Activated CD4-positive, alpha-beta memory T cell treated with anti-CD3 and anti-CD28 coated beads, Interleukin-2, amount 10 ng/mL, durations not matched to agents 7 days and 5 days (primary cell): ENCODE data around the gene SLC26A2. TPM values are rescaled to one million over a fixed set of nuclear protein-coding genes. Genes with fewer than 3 reads are reported as not detected.

Source experiments
- CTCF ChIA-PET: fragments of 350-600 bp; sonication (Branson Sonifier 250); formaldehyde crosslinking; loops from one replicate; lab custom pipeline; 2021; ENCODE audit warnings: antibody characterized with exemption, inconsistent platforms; lab: Charles Lee
- POLR2A ChIA-PET: fragments of 350-600 bp; sonication (Branson Sonifier 250); formaldehyde crosslinking; loops from one replicate; lab custom pipeline; 2021; ENCODE audit warnings: antibody characterized with exemption; lab: Charles Lee
- DNase-seq: peaks from one replicate; pipeline ENCODE4 v3.0.0-alpha.2; 2020
- H3K27ac Mint-ChIP-seq: one replicate; pipeline ENCODE4 v1.8.0; 2021; ENCODE audit warnings: mild to moderate bottlenecking, mixed read lengths
- H3K27me3 Mint-ChIP-seq: one replicate; pipeline ENCODE4 v1.8.0; 2021; ENCODE audit warnings: mixed read lengths
- H3K36me3 Mint-ChIP-seq: one replicate; pipeline ENCODE4 v1.8.0; 2021; ENCODE audit warnings: low read depth, mixed read lengths
- H3K4me1 Mint-ChIP-seq: one replicate; pipeline ENCODE4 v1.8.0; 2021; ENCODE audit warnings: mixed read lengths
- H3K4me3 Mint-ChIP-seq: one replicate; pipeline ENCODE4 v1.8.0; 2021; ENCODE audit warnings: mild to moderate bottlenecking, mixed read lengths
- H3K9me3 Mint-ChIP-seq: one replicate; pipeline ENCODE4 v1.8.0; 2021; ENCODE audit warnings: mixed read lengths
- total RNA-seq, 2 experiments: library from RNA; stranded (reverse); gene quantifications; one replicate each; pipeline ENCODE4 v1.2.3, GENCODE V29; 2021

SLC26A2 gene
- total RNA-seq, 2 experiments from 2014 or later = 8.3 to 8.4 TPM

GRCh38 chr5:149930043-149930748 lies 30.4 kb upstream of the SLC26A2 start:
- Mint-ChIP-seq H3K27me3 (peaks cover 29% of the 10 kb centered on the region), H3K36me3 (no peaks in the 10 kb centered on the region), H3K9me3 (no peaks in the 10 kb centered on the region), H3K4me3 (no peak overlapping the region), H3K27ac (no peak overlapping the region), H3K4me1 (peaks cover 3% of the 10 kb centered on the region)
- POLR2A ChIA-PET = no interaction called here
- CTCF ChIA-PET = no interaction called here
- DNase-seq = no peak

- Mint-ChIP-seq H3K27me3 (peaks cover 34% of the 10 kb centered on the region), H3K36me3 (no peaks in the 10 kb centered on the region), H3K4me1 (peaks cover 3% of the 10 kb centered on the region), H3K9me3 (no peaks in the 10 kb centered on the region), H3K4me3 (no peak overlapping the region), H3K27ac (no peak overlapping the region)
- ChIA-PET CTCF (no interaction called here), POLR2A (no interaction called here)
- no peak for DNase-seq
These were observed 29.6 kb upstream of the SLC26A2 start for GRCh38 chr5:149930749-149931574.

- Mint-ChIP-seq H3K4me1 (peaks cover 4% of the 10 kb centered on the region), H3K27ac (no peak overlapping the region), H3K36me3 (no peaks in the 10 kb centered on the region), H3K9me3 (no peaks in the 10 kb centered on the region), H3K27me3 (peaks cover 37% of the 10 kb centered on the region), H3K4me3 (no peak overlapping the region)
- ChIA-PET CTCF (no interaction called here), POLR2A (no interaction called here)
- no peak for DNase-seq
These were observed 28.5 kb upstream of the SLC26A2 start for GRCh38 chr5:149931992-149932436.

- H3K36me3 Mint-ChIP-seq = no peaks in the 10 kb centered on the region
- no peaks in the 10 kb centered on the region for H3K9me3 Mint-ChIP-seq
- H3K4me3 Mint-ChIP-seq = no peak overlapping the region
- POLR2A ChIA-PET = no interaction called here
- CTCF ChIA-PET = no interaction called here
- DNase-seq = no peak
- peaks cover 38% of the 10 kb centered on the region for H3K27me3 Mint-ChIP-seq
- peaks cover 5% of the 10 kb centered on the region for H3K4me1 Mint-ChIP-seq
- H3K27ac Mint-ChIP-seq = no peak overlapping the region
These were observed 27.9 kb upstream of the SLC26A2 start for GRCh38 chr5:149932445-149933350.

GRCh38 chr5:149935431-149935901 lies 25.1 kb upstream of the SLC26A2 start:
- H3K36me3 Mint-ChIP-seq = no peaks in the 10 kb centered on the region
- no peak overlapping the region for H3K27ac Mint-ChIP-seq
- CTCF ChIA-PET = interaction anchor here (1.1 to 1.8 kb wide), 3 partner anchors 17 to 268 kb away, joined by 3 to 4 read pairs (median 3); no protein-coding TSS in a partner anchor
- no peak overlapping the region for H3K4me3 Mint-ChIP-seq
- no peaks in the 10 kb centered on the region for H3K9me3 Mint-ChIP-seq
- POLR2A ChIA-PET = interaction anchor here (1.3 kb wide), 1 partner anchor 25 kb away, joined by 4 read pairs; no protein-coding TSS in a partner anchor
- peaks cover 31% of the 10 kb centered on the region for H3K27me3 Mint-ChIP-seq
- H3K4me1 Mint-ChIP-seq = peaks cover 17% of the 10 kb centered on the region
- DNase-seq = no peak

- POLR2A ChIA-PET = interaction anchor here (1.3 kb wide), 1 partner anchor 24 kb away, joined by 4 read pairs; no protein-coding TSS in a partner anchor
- no peaks in the 10 kb centered on the region for H3K36me3 Mint-ChIP-seq
- H3K27ac Mint-ChIP-seq = no peak overlapping the region
- peaks cover 26% of the 10 kb centered on the region for H3K27me3 Mint-ChIP-seq
- no peaks in the 10 kb centered on the region for H3K9me3 Mint-ChIP-seq
- H3K4me3 Mint-ChIP-seq = no peak overlapping the region
- DNase-seq = no peak
- CTCF ChIA-PET = interaction anchor here (1.1 to 1.8 kb wide), 3 partner anchors 16 to 269 kb away, joined by 3 to 4 read pairs (median 3); no protein-coding TSS in a partner anchor
- peaks cover 14% of the 10 kb centered on the region for H3K4me1 Mint-ChIP-seq
These were observed 24.4 kb upstream of the SLC26A2 start for GRCh38 chr5:149936044-149936699.

- POLR2A ChIA-PET = no interaction called here
- peaks cover 14% of the 10 kb centered on the region for H3K4me1 Mint-ChIP-seq
- CTCF ChIA-PET = interaction anchor here (1.8 kb wide), 1 partner anchor 23 kb away, joined by 4 read pairs; no protein-coding TSS in a partner anchor
These were observed 23.9 kb upstream of the SLC26A2 start for GRCh38 chr5:149936700-149937091.

GRCh38 chr5:149937610-149938009 lies 22.9 kb upstream of the SLC26A2 start:
- Mint-ChIP-seq H3K27ac (no peak overlapping the region), H3K4me1 (peaks cover 14% of the 10 kb centered on the region), H3K36me3 (no peaks in the 10 kb centered on the region), H3K27me3 (peaks cover 16% of the 10 kb centered on the region), H3K4me3 (no peak overlapping the region), H3K9me3 (no peaks in the 10 kb centered on the region)
- ChIA-PET CTCF (no interaction called here), POLR2A (no interaction called here)
- DNase-seq = no peak

More at GRCh38 chr5:149936700-149937091, 23.9 kb upstream of the SLC26A2 start:
- DNase-seq = no peak
- H3K36me3 Mint-ChIP-seq = no peaks in the 10 kb centered on the region
- no peak overlapping the region for H3K4me3 Mint-ChIP-seq
- H3K9me3 Mint-ChIP-seq = no peaks in the 10 kb centered on the region
- H3K27ac Mint-ChIP-seq = no peak overlapping the region
- peaks cover 23% of the 10 kb centered on the region for H3K27me3 Mint-ChIP-seq

GRCh38 chr5:149938279-149938678 lies 22.3 kb upstream of the SLC26A2 start:
- H3K4me3 Mint-ChIP-seq = no peak overlapping the region
- H3K27ac Mint-ChIP-seq = no peak overlapping the region
- POLR2A ChIA-PET = no interaction called here
- no peak for DNase-seq
- H3K9me3 Mint-ChIP-seq = no peaks in the 10 kb centered on the region
- peaks cover 16% of the 10 kb centered on the region for H3K27me3 Mint-ChIP-seq
- H3K36me3 Mint-ChIP-seq = no peaks in the 10 kb centered on the region
- CTCF ChIA-PET = no interaction called here
- peaks cover 14% of the 10 kb centered on the region for H3K4me1 Mint-ChIP-seq

GRCh38 chr5:149938791-149939358 lies 21.7 kb upstream of the SLC26A2 start:
- no peaks in the 10 kb centered on the region for H3K9me3 Mint-ChIP-seq
- CTCF ChIA-PET = interaction anchor here (1.0 kb wide), 1 partner anchor 105 kb away, joined by 3 read pairs; no protein-coding TSS in a partner anchor

GRCh38 chr5:149939546-149939945 lies 21.0 kb upstream of the SLC26A2 start:
- Mint-ChIP-seq H3K9me3 (no peaks in the 10 kb centered on the region), H3K27ac (no peak overlapping the region), H3K27me3 (peaks cover 16% of the 10 kb centered on the region), H3K4me1 (peaks cover 14% of the 10 kb centered on the region), H3K4me3 (no peak overlapping the region), H3K36me3 (no peaks in the 10 kb centered on the region)
- no peak for DNase-seq
- ChIA-PET CTCF (interaction anchor here (1.0 kb wide), 2 partner anchors 87 to 106 kb away, joined by 3 read pairs; no protein-coding TSS in a partner anchor), POLR2A (no interaction called here)

More at GRCh38 chr5:149938791-149939358, 21.7 kb upstream of the SLC26A2 start:
- Mint-ChIP-seq H3K27me3 (peaks cover 17% of the 10 kb centered on the region), H3K4me1 (peaks cover 14% of the 10 kb centered on the region), H3K27ac (no peak overlapping the region), H3K4me3 (no peak overlapping the region), H3K36me3 (no peaks in the 10 kb centered on the region)
- DNase-seq = no peak
- POLR2A ChIA-PET = no interaction called here
